CD4-positive, alpha-beta T cell treated with Interleukin-21 for 1 hour (primary cell): Measurements from ENCODE around the gene NFE2L1.
A peak's percentile ranks its signal among the peaks of the same experiment; 100 is the strongest.
"Not testable (repeated sequence)": the region's sequence is repeated elsewhere in the genome, so short reads cannot be mapped to it uniquely, and the experiment has no call there.

Experiments used
- DNase-seq: peaks from one replicate; pipeline ENCODE4 v3.0.0-alpha.2; 2020

NFE2L1 gene

DNA sequence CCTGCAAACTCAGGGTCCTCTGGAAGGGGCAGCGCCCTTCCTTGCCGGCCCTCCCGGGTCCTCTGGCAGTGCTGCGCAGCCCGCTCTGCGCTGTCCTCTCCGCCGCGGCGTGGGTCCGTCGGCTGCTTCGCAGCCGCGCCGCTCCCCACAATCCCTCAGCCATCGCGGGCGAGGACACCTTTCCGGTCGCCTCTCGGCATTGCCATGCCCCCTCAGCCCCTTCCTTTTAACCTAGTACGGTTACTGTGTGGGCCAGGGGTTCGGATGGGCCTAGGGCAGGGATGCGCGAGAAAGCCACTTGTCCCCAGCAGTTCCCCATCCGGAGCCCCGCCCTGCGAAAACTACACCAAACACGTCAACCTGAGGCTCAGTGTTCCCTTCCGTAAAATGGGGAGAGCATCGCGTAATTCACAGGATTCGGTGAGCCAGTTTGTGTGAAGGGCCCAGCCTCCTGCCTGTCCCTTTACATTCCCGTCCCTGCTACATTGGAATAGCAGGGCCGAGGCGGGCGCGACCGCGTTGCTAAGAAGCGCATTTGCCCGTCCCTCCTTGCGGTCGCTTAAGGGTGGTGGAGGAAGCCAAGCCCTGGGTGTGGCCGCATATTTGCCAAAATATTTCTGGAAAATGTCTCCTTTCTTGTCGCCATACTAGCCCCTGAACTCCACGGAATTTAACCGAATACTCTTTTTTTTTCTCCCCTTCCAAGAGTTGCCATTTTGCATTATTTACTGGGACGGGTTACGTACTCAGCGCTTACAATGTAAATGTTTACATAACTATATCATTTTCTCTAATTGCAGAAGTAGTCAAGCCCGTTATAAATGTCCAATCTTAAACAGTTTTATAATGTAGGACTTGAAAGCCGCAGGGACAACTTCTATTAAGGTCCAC is 23.8 kb upstream of the NFE2L1 start:
- DNase-seq = peak; percentile 55

GRCh38 chr17:48025040-48025903 is 22.9 kb upstream of the NFE2L1 start:
- peak; percentile 97 for DNase-seq

- no peak for DNase-seq
Measured at GRCh38 chr17:48025904-48026501, 22.2 kb upstream of the NFE2L1 start.

DNA sequence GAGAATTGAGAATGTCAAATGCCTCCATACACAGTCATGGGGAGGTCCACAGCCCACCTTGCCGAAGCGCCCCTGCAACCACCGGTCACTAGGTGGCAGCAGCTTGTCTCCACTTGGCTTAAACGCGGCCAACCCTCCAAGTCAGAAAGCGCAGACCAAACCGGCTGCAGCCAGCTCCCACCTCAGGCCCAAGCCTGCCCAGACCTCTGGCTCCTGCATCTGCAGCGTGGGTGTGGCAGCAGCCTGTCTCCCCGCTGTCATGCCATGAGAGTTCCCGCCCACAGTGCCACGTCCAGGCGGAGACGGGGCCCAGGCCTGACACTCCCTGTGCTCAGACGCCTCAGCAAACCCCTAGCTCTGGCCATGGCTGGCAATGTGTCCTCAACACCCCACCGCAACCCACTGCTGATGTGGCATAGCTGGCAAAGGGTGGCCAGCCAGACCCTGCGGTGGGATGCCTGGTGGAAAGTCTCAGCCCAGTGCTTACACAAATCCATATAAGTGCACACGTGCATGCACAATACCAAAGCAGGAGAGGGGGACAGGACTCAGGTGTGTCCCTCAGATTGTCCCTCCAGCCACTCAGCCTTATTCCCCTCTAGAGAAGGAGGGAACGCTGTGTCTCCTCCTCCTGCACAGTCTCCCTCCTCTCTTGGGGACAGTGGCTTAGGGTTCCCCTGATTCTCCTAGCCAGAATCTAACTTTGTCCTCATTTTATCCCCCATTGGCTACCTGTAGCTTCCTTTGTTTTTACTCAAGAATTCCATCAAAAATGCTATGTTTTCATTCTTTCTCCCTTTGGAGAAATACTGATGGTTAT is 21.4 kb upstream of the NFE2L1 start:
- peak; percentile 74 for DNase-seq

- no peak for DNase-seq
Measured at GRCh38 chr17:48027322-48027981, 20.7 kb upstream of the NFE2L1 start.

DNA sequence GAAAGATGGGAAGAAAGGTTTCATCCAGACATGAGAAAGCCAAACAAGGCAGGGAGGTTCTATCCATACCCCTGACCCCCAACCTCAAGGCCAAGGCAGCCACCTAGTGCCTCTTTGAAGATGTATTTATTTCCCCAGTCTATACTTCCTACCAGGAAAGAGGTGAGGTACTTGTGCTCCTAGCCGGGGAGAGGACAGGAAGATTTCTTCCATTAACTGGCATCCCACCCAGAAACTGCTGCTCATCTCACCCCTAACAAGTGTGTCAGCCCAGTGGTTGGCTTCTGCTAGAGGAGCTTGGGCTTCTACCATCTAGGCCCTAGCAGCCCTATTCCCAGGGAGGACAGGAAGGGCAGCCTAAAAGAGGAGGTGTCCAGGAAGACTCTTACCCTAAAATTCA is 19.4 kb upstream of the NFE2L1 start:
- DNase-seq = no peak

- DNase-seq = no peak
Measured at GRCh38 chr17:48030531-48030930, 17.6 kb upstream of the NFE2L1 start.

GRCh38 chr17:48031966-48032365 is 16.2 kb upstream of the NFE2L1 start:
- no peak for DNase-seq

- not testable (repeated sequence) for DNase-seq
Measured at GRCh38 chr17:48034734-48035133, 13.4 kb upstream of the NFE2L1 start.

GRCh38 chr17:48036693-48037035 is 11.5 kb upstream of the NFE2L1 start:
- no peak for DNase-seq

DNA sequence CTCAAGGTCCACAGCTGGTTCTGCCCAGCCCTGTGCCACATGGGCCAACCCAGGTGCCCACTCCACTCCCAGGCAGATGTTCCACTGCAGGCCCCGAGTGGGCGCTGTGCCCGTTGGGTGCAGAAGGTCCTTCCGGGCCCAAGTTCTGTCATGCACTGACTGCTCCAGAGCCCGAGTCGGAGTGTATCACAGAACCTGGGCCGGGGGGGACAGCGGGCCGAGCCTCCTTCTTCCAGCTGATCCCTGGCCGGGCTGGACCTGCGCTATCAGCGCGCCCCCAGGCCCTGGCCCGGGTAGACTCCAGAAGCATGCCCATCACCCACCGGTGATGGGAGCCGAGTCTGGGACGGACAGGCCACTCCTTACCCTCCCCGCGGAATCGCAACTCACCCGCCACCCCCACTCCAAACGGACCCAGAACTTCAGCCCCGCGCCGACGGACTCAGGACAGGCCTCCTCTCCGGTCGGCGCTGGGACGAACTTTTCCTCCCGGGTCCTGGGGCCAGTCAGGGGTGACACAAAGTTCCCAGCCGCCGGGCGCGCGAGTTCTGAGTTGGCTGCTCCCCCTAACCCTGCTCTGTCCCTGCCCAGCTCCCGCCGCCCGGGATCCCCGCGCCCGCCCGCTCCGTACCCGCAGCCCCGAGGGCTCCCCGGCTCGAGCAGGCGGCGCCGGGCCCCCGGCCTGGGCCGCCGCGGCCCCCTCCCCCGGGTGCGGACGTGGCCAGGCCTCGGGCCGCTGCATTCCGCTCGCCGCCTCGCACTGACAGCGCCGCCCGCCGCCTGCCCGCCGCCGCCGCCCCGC is 10.9 kb upstream of the NFE2L1 start, which contains the start of gene COPZ2:
Gene COPZ2 (minus strand): TSS at position 762 of the 802 bp plus-strand sequence. CDS start 20 bp downstream, at position 742.
- peak; percentile 69 for DNase-seq

GRCh38 chr17:48037838-48038323 is 10.3 kb upstream of the NFE2L1 start:
- no peak for DNase-seq

GRCh38 chr17:48038687-48039086 is 9.5 kb upstream of the NFE2L1 start:
- DNase-seq = no peak

DNA sequence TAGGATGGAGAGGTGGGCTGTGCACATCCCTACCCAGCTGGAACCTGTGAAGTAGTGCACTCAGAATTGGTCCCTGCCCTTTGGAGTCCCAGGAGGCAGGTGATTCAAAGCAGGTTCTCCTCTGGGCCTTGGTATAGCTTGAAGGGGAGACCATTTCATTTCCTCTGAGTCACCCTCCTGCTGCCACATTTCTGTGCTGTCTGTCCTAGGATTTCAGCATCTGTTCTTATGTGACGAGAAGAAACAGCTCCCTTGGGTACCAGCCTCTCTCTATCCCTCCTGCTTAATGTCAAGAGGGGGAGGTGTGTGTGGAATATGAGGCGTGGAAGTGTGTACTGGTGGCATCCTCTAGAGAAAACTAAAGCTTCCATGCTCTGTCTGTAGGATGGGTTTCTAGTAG is 5.0 kb upstream of the NFE2L1 start:
- no peak for DNase-seq

DNA sequence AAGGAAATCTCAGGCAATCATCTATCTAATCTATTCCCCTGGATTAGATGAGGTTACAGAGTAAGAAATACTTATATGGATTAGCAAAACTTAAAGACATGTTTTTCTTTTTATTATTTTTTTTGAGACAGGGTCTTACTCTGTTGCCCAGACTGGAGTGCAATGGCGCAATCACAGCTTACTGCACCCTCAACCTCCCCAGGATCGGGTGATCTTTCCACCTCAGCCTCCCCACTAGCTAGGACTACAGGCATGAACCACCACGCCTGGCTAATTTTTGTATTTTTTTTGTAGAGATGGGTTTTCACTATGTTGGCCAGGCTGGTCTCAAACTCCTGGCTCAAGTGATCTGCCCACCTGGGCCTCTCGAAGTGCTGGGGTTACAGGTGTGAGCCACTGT is 3.3 kb upstream of the NFE2L1 start:
- no peak for DNase-seq

- DNase-seq = no peak
Measured at GRCh38 chr17:48045316-48046001, 2.7 kb upstream of the NFE2L1 start.

GRCh38 chr17:48046296-48046695 is 1.9 kb upstream of the NFE2L1 start:
- no peak for DNase-seq

GRCh38 chr17:48047113-48047740 is 932 bp upstream of the NFE2L1 start:
- no peak for DNase-seq

DNA sequence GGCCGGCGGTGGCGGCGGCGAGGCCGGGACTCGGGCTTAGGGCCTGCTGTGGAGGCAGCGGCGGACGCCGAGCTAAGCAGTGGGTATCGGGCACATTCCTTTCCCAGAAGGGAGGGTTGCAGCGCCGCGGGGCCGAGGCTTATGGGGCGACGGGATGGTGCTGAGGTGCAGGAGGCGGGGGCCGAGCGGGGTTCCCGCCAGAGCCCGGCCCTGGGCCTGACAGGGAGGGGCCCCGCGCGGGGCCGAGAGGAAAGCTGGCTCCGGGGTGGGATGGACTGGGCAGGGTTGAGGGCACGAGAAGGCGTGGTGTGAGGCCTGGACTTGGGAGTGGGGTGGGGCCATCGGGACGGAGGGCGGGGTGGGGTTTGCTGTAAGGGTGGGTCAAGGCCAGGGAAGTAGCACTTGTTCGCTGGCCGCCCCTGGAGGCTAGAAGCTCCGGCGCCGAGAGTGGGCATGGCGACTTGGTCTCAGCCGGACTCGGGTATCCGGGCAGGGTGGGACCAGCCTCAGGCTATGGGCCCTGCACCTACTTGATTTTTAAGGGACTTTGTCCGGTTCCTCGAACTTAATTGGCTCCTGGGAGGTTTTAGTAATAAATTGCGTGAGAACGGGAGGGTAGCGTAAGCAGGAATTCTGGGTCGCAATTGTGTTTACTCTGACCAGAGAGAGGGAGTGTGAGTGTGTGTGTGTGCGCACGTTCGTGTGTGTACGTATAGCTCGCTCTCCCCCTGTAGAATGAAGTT is 396 bp downstream of the NFE2L1 start:
- DNase-seq = peak; percentile 44
